HL-60 (cell line): Measurements from ENCODE around the gene NBEAL1.

Source experiments
- GABPA ChIP-seq: IDR thresholded peaks from 2 replicates; pipeline ENCODE4 v1.6.1; 2012; ENCODE audit warnings: low read depth
- POLR2AphosphoS5 ChIP-seq: IDR thresholded peaks from 2 replicates; pipeline ENCODE4 v1.6.1; 2012; ENCODE audit warnings: low read depth
- TF ChIP-seq, protein P1 (sequence below): IDR thresholded peaks from one replicate; pipeline ENCODE4 v1.5.1; 2011; ENCODE audit warnings: low read length, control low read depth, inconsistent platforms; ENCODE audit not compliant: insufficient read depth
- TF ChIP-seq, protein P2 (sequence below): IDR thresholded peaks from 2 replicates; pipeline ENCODE4 v1.6.1; 2012; ENCODE audit warnings: low read depth; ENCODE audit not compliant: insufficient replicate concordance

DNA sequence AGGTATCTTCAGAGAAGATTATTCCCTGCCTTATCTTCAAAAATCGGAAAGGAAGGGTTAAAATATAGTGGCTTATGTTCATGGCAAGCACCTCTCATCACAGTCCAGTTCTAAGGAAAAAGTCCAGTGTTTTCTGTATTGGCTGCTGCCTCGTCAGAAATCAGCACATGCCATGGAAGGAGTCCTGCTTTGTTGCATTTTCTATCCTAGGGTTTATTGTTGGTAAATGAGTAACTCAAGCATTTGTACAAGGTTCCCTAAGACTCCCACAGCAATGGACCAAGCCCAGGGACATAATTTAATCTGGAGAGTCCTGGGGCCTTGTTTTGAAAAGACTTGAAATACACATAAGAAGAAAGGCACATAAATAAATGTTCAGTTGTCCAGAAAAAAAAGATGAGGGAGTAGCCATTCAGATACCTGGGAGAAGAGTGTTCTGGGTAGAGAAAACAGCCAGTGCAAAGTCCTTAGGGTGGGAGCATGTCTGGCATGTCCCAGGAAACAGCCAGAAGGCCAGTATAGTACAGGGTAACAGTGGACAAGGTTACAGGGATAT, 26.4 kb downstream of the NBEAL1 start:
- TF ChIP-seq, protein P1, sequence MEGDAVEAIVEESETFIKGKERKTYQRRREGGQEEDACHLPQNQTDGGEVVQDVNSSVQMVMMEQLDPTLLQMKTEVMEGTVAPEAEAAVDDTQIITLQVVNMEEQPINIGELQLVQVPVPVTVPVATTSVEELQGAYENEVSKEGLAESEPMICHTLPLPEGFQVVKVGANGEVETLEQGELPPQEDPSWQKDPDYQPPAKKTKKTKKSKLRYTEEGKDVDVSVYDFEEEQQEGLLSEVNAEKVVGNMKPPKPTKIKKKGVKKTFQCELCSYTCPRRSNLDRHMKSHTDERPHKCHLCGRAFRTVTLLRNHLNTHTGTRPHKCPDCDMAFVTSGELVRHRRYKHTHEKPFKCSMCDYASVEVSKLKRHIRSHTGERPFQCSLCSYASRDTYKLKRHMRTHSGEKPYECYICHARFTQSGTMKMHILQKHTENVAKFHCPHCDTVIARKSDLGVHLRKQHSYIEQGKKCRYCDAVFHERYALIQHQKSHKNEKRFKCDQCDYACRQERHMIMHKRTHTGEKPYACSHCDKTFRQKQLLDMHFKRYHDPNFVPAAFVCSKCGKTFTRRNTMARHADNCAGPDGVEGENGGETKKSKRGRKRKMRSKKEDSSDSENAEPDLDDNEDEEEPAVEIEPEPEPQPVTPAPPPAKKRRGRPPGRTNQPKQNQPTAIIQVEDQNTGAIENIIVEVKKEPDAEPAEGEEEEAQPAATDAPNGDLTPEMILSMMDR, result no peak
- no peak for TF ChIP-seq POLR2AphosphoS5
- TF ChIP-seq, protein P2, sequence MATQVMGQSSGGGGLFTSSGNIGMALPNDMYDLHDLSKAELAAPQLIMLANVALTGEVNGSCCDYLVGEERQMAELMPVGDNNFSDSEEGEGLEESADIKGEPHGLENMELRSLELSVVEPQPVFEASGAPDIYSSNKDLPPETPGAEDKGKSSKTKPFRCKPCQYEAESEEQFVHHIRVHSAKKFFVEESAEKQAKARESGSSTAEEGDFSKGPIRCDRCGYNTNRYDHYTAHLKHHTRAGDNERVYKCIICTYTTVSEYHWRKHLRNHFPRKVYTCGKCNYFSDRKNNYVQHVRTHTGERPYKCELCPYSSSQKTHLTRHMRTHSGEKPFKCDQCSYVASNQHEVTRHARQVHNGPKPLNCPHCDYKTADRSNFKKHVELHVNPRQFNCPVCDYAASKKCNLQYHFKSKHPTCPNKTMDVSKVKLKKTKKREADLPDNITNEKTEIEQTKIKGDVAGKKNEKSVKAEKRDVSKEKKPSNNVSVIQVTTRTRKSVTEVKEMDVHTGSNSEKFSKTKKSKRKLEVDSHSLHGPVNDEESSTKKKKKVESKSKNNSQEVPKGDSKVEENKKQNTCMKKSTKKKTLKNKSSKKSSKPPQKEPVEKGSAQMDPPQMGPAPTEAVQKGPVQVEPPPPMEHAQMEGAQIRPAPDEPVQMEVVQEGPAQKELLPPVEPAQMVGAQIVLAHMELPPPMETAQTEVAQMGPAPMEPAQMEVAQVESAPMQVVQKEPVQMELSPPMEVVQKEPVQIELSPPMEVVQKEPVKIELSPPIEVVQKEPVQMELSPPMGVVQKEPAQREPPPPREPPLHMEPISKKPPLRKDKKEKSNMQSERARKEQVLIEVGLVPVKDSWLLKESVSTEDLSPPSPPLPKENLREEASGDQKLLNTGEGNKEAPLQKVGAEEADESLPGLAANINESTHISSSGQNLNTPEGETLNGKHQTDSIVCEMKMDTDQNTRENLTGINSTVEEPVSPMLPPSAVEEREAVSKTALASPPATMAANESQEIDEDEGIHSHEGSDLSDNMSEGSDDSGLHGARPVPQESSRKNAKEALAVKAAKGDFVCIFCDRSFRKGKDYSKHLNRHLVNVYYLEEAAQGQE, result no peak
- TF ChIP-seq GABPA, result no peak
